Kidney glomerular epithelial cell (primary cell): Measurements from ENCODE around the gene SOHLH1.

Source experiments
- DNase-seq: peaks from one replicate; lab custom pipeline; 2025; lab: John Stamatoyannopoulos, UW

Gene SOHLH1

GRCh38 chr9:135699440-135699839 is at the start of gene SOHLH1:
Gene SOHLH1 (minus strand): TSS chr9:135699481. CDS start chr9:135699467, 14 bp downstream.
- no peak for DNase-seq

- no peak for DNase-seq
These were observed 49.4 kb upstream of the SOHLH1 start for GRCh38 chr9:135748676-135749075.

- DNase-seq = no peak
These were observed 48.0 kb upstream of the SOHLH1 start for GRCh38 chr9:135747311-135747710.

- DNase-seq = no peak
These were observed 47.3 kb upstream of the SOHLH1 start for GRCh38 chr9:135746565-135746964.

- DNase-seq = no peak
These were observed 46.5 kb upstream of the SOHLH1 start for GRCh38 chr9:135745686-135746324.

- DNase-seq = no peak
These were observed 45.9 kb upstream of the SOHLH1 start for GRCh38 chr9:135745189-135745588.

- DNase-seq = no peak
These were observed 45.2 kb upstream of the SOHLH1 start for GRCh38 chr9:135744333-135745070.

- no peak for DNase-seq
These were observed 44.5 kb upstream of the SOHLH1 start for GRCh38 chr9:135743546-135744332.

GRCh38 chr9:135743021-135743420 is 43.7 kb upstream of the SOHLH1 start:
- no peak for DNase-seq

GRCh38 chr9:135741276-135742219 is 42.3 kb upstream of the SOHLH1 start:
- no peak for DNase-seq

GRCh38 chr9:135739271-135740220 is 40.3 kb upstream of the SOHLH1 start:
- DNase-seq = no peak

GRCh38 chr9:135737840-135738521 is 38.7 kb upstream of the SOHLH1 start:
- DNase-seq = no peak

GRCh38 chr9:135736979-135737839 is 37.9 kb upstream of the SOHLH1 start:
- DNase-seq = no peak

GRCh38 chr9:135736272-135736978 is 37.1 kb upstream of the SOHLH1 start:
- DNase-seq = no peak

GRCh38 chr9:135734616-135735144 is 35.4 kb upstream of the SOHLH1 start:
- DNase-seq = no peak

GRCh38 chr9:135732569-135733257 is 33.4 kb upstream of the SOHLH1 start:
- DNase-seq = no peak

GRCh38 chr9:135731454-135731853 is 32.2 kb upstream of the SOHLH1 start:
- no peak for DNase-seq
